Choroid plexus epithelial cell (primary cell): ENCODE data around the gene ZNF532.
A peak's percentile ranks its signal among the peaks of the same experiment; 100 is the strongest.
"Not testable (repeated sequence)": the region's sequence is repeated elsewhere in the genome, so short reads cannot be mapped to it uniquely, and the experiment has no call there.

Source experiments
- DNase-seq: peaks from one replicate; pipeline ENCODE4 v3.0.0-alpha.2; 2010; ENCODE audit warnings: low read depth
- H3K4me3 ChIP-seq: 2 replicates; pipeline ENCODE4 v1.5.1; 2011; ENCODE audit warnings: low read depth, mild to moderate bottlenecking, control low read depth, low read length, moderate library complexity
- CTCF ChIP-seq: conservative IDR thresholded peaks from 2 replicates; pipeline ENCODE4 v1.5.1; 2011; ENCODE audit warnings: low read depth, mild to moderate bottlenecking, control low read depth, inconsistent platforms, low read length, moderate library complexity

Gene ZNF532

GRCh38 chr18:59021500-59021899 lies 156.8 kb downstream of the ZNF532 start:
- DNase-seq = no peak
- TF ChIP-seq CTCF = no peak

GRCh38 chr18:59022167-59022945 lies 157.7 kb downstream of the ZNF532 start:
- H3K4me3 ChIP-seq = no peak overlapping the region
- TF ChIP-seq CTCF = no peak
- DNase-seq = no peak

More at GRCh38 chr18:59021500-59021899, 156.8 kb downstream of the ZNF532 start:
- no peak overlapping the region for H3K4me3 ChIP-seq

GRCh38 chr18:59024829-59025228 lies 160.2 kb downstream of the ZNF532 start:
- no peak overlapping the region for H3K4me3 ChIP-seq
- TF ChIP-seq CTCF = no peak
- DNase-seq = peak; percentile 86

GRCh38 chr18:59025532-59025931 lies 160.9 kb downstream of the ZNF532 start:
- DNase-seq, H3K4me3 ChIP-seq: not testable (repeated sequence)

- TF ChIP-seq CTCF = no peak
- DNase-seq = no peak
- H3K4me3 ChIP-seq = no peak overlapping the region
Measured at GRCh38 chr18:59026364-59026763, 161.7 kb downstream of the ZNF532 start.

GRCh38 chr18:59026831-59027410 lies 162.2 kb downstream of the ZNF532 start:
- DNase-seq = no peak
- no peak overlapping the region for H3K4me3 ChIP-seq
- TF ChIP-seq CTCF = no peak

GRCh38 chr18:59029663-59030429 lies 165.2 kb downstream of the ZNF532 start:
- TF ChIP-seq CTCF = no peak
- no peak for DNase-seq
- no peak overlapping the region for H3K4me3 ChIP-seq
